Fibroblast of upper back skin (primary cell): ENCODE results near the gene LGR6.
"Not testable (repeated sequence)": the region's sequence is repeated elsewhere in the genome, so short reads cannot be mapped to it uniquely, and the experiment has no call there.

Experiments
- DNase-seq: peaks from one replicate; pipeline ENCODE4 v3.0.0-alpha.2; 2013

The LGR6 gene

GRCh38 chr1:202241376-202242079, 47.9 kb downstream of the LGR6 start:
- no peak for DNase-seq

- no peak for DNase-seq
These were observed 48.5 kb downstream of the LGR6 start for GRCh38 chr1:202242080-202242419.

GRCh38 chr1:202243006-202243405, 49.4 kb downstream of the LGR6 start:
- DNase-seq: no peak

- DNase-seq: no peak
These were observed 51.3 kb downstream of the LGR6 start for GRCh38 chr1:202244841-202245261.

- DNase-seq: no peak
These were observed 51.8 kb downstream of the LGR6 start for GRCh38 chr1:202245391-202245790.

- no peak for DNase-seq
These were observed 53.5 kb downstream of the LGR6 start for GRCh38 chr1:202247104-202247503.

GRCh38 chr1:202247837-202248795, 54.5 kb downstream of the LGR6 start:
- DNase-seq: no peak

- no peak for DNase-seq
These were observed 55.3 kb downstream of the LGR6 start for GRCh38 chr1:202248861-202249260.

- DNase-seq: no peak
These were observed 55.8 kb downstream of the LGR6 start for GRCh38 chr1:202249436-202249835.

GRCh38 chr1:202249846-202250245, 56.2 kb downstream of the LGR6 start:
- DNase-seq: peak; percentile 60

- DNase-seq: no peak
These were observed 57.4 kb downstream of the LGR6 start for GRCh38 chr1:202250982-202251381.

- no peak for DNase-seq
These were observed 58.0 kb downstream of the LGR6 start for GRCh38 chr1:202251424-202252256.

GRCh38 chr1:202252271-202252670, 58.7 kb downstream of the LGR6 start:
- DNase-seq: no peak

- no peak for DNase-seq
These were observed 61.1 kb downstream of the LGR6 start for GRCh38 chr1:202254454-202255252.

GRCh38 chr1:202255343-202255742, 61.7 kb downstream of the LGR6 start:
- no peak for DNase-seq

GRCh38 chr1:202259705-202260104, 66.1 kb downstream of the LGR6 start:
- no peak for DNase-seq

- DNase-seq: not testable (repeated sequence)
These were observed 67.8 kb downstream of the LGR6 start for GRCh38 chr1:202261209-202261958.

GRCh38 chr1:202263628-202264027, 70.0 kb downstream of the LGR6 start:
- DNase-seq: no peak

- peak; percentile 13 for DNase-seq
These were observed 70.7 kb downstream of the LGR6 start for GRCh38 chr1:202264300-202264699.

GRCh38 chr1:202264726-202265125, 71.1 kb downstream of the LGR6 start:
- no peak for DNase-seq

GRCh38 chr1:202266061-202266765, 72.6 kb downstream of the LGR6 start:
- no peak for DNase-seq
